NCI-H2029 treated with DMSO at 0.1 percent for 48 hours (cell line): Measurements from ENCODE around the gene NPHP1.
"Not testable (repeated sequence)": the region's sequence is repeated elsewhere in the genome, so short reads cannot be mapped to it uniquely, and the experiment has no call there.

Source experiments
- DNase-seq: peaks from one replicate; lab custom pipeline; 2025; lab: John Stamatoyannopoulos, UW

NPHP1 gene

GRCh38 chr2:110126906-110127305, 77.9 kb downstream of the NPHP1 start:
- no peak for DNase-seq

- DNase-seq, result no peak
These were observed 78.6 kb downstream of the NPHP1 start for GRCh38 chr2:110126086-110126773.

DNA sequence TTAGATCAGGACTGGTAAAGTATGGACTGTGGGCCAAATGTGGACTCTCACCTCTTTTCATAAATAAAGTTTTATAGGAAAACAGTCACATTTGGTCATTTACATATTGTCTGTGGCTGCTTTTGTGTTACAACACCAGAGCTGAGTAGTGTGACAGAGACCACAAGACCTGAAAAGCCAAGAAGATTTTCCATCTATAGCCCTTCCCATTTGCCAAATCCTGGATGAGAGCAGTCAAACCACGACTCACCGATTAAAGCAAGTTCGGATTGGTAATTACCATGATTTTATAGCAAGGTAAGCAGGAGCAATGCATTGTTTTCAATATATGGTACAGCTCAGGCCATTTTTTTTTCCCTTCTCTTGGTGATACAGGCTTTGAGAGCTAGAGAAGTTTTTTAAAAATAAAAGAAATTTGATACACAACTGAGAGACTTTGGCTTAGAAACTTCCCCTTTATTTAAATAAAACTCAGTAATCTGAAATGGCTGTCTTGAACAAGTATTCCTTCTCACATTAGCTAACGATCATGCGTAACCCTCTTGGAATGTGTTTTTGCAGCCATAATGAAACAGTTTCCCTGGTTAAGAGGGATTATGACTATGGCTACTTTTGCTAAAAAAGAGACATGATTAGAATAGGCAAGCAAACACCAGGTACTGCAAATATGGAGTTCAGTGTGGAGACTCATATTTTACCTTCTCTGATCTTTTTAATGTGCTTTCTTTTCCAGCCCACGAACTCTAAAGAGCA, 79.7 kb downstream of the NPHP1 start:
- no peak for DNase-seq

GRCh38 chr2:110124038-110124825, 80.6 kb downstream of the NPHP1 start:
- DNase-seq, result peak; percentile 40

GRCh38 chr2:110121592-110121991, 83.2 kb downstream of the NPHP1 start:
- no peak for DNase-seq

GRCh38 chr2:110121052-110121334, 83.8 kb downstream of the NPHP1 start:
- DNase-seq, result no peak

DNA sequence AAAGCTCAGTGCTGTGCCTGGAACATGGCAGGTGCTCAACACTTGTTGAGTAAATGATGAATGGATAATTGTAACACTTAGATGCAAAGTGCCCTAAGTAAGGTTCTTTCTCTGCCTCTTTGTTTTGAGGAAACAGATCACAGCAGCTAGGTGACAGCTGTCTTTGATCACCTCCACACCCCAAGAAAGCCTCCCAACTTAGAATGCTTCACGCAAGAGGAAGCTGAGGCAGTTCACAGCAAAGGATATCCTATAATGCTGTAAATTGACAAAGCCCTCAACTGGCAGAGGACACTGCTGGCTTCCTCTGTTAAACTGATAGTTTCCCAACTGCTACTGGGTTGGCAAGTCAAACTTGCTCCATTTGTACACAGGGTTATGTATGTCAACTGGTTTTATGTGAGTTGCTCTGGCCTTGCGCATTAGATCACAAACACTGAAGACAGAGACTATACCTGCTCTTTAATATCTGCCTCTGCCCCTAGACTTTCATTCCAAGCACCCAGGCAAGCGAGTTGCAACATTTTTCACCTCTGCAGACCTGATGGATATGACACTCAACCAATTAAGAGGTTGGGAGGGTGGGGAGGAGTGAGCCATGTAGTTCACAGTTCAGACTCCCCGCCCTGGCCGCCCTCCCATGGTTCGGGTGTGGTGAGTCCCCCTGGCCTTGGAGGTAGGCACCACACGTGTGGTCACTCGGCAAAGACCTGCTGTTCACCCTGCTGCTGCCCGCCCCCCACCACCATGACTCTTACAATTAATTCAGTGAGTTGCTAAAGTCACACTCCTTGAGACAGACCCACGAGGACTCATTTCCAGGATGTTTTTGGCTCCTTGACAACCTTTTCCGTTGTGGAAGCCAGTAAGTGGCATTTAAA, 84.4 kb downstream of the NPHP1 start:
- no peak for DNase-seq

GRCh38 chr2:110116033-110116710, 88.6 kb downstream of the NPHP1 start:
- DNase-seq, result no peak

GRCh38 chr2:110115291-110116032, 89.4 kb downstream of the NPHP1 start, which contains the start of gene MALL:
MALL (minus strand) TSS chr2:110115822; CDS start chr2:110115792, 30 bp downstream.
- DNase-seq, result no peak

DNA sequence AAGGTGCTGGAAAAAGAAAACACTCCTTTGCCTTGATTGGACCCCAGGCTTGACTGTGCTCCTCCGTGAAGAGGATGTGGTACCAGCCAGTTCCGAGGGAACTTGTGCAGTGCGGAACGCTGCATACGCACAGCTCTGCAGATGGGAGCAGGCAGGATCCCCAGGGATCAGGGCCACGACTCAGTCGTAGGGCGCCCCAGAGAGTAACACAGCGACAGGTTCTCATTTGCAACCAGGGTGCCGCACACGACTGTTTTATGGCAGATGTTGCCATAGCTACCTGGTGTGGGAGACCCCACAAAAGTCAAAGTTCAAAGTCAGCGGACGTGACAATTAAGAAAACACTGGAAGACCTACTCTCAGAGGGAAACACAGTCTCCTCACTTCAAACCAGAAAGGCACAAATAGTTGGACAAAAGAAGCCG, 90.0 kb downstream of the NPHP1 start:
- DNase-seq, result no peak

DNA sequence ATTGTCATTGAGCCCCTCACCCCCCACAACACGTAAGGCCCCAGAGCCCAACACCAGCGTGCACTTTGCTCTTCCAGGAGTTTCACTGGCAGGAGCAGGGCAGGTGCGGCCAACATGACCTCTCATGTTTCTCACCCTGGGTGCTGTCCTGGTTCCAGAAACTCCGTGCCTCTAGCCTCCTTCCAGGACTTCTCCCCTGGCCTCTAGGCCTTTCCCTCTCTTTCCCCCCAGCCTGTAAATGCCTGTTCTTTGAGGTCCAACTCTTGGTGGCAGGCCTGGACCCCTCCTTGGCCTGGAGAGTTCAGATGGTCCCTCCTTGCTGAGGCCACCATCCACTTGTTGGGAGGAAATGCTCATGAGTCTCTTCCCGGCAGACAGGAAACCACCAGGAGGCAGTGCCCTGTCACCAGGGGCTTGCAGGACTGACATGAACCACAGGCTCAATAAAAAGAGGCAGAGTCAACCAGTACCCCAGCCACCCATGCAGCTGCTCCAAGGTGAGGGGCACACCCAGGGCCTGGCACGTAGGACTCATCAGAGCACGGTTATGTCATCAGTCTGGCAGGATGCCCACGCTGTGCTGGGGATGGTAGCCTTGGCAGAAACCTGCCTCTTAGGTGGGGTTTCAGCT, 90.7 kb downstream of the NPHP1 start:
- peak; percentile 40 for DNase-seq

DNA sequence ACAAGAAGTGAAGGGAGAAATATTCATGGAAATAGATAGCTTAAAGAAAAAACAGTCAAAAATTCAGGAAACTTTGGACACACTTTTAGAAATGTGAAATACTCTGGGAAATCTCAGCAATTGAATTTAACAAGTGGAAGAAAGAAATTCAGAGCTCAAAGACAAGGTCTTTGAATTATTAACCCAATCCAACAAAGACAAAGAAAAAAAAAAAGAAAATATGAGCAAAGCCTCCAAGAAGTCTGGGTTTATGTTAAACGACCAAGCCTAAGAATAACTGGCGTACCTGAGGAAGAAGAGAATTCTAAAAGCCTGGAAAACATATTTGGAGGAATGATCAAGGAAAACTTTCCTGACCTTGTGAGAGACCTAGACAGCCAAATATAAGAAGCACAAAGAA, 96.5 kb downstream of the NPHP1 start:
- DNase-seq, result not testable (repeated sequence)

- DNase-seq, result no peak
These were observed 97.4 kb downstream of the NPHP1 start for GRCh38 chr2:110107092-110108079.

DNA sequence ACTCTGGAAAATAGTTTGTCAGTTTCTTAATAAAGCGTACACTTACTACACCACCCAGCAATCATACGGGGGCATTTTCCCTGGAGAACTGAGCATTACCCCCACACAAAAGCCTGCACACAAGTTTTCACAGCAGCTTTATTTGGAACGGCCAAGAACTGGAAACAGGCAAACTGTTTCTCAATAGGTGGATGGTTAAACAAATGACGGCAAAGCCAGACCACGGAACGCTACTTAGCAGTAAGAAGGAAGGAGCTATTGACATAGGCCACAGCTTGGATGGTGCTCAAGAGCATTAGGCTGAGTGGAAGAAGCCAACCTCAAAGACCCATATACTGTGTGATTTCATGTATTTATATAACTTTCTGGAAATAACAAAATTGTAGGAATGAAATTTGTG, 98.2 kb downstream of the NPHP1 start:
- peak; percentile 32 for DNase-seq

- no peak for DNase-seq
These were observed 99.0 kb downstream of the NPHP1 start for GRCh38 chr2:110105608-110106467.

DNA sequence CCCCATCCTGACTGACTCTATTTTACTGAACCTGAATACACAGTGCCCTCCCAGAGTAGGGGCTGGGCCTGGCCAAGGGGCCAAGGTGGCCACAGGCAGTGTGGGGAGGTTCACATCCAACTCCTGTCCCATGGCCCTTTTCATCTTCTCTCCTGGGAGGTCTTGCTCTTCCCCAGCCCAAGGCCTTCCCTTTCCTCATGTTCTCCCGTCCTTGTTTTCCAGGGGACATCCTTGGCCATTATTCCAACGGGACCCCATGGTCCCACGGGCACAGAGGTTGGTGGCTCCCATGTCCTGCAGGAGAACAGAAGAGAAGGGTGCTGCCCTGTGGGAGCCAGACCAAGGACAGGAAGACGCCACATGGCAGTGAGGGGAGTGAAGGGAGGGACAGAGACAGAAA, 99.6 kb downstream of the NPHP1 start:
- DNase-seq, result no peak

DNA sequence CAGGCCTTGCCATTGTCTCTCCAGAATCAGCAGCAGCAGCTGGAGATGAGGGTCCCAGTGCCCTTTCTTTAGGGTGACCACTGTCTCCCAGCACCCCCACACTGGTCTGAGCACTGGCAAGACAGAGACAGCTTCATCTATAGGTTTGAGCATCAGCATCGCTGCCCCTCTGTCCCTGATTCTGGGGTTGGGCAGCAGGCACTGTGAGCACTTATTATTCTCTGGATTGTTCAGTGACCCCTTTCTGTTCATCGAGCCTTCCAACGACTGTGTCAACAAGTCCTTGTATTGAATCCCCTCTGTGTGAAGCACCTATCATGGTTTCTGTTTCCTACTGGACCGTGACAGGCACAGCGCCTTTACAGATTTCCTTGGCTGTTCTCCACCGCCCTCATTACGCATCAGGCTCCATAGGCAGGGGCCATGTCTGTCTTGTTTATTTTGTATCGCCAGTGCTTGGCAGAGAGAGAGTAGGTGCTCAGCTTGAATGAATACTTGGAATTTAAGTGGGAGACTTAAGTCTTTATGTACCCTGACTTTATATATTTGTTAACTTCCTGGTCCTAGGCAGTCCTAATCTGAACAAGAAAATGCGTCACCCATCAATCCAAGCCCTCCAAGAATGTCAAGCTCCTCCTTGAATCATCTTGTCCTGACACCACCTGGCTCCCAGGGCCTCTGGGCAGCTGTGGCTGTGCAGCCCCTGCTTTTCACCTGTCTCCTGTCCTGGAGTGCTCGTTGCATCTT, 100.6 kb downstream of the NPHP1 start:
- DNase-seq, result peak; percentile 98
